H1 (cell line): ENCODE data around the gene TPRKB. TPM values are rescaled to one million over a fixed set of nuclear protein-coding genes. Genes with fewer than 3 reads are reported as not detected.

Source experiments
- CTCF ChIA-PET: fragments of 300-600 bp; sonication (Branson Sonifier 250); formaldehyde crosslinking; loops from one replicate; lab custom pipeline; 2021; ENCODE audit not compliant: partially characterized antibody; lab: Charles Lee
- POLR2A ChIA-PET: fragments of 300-600 bp; sonication (Branson Sonifier 250); formaldehyde crosslinking; loops from one replicate; lab custom pipeline; 2021; ENCODE audit warnings: inconsistent platforms; ENCODE audit not compliant: partially characterized antibody; lab: Charles Lee
- DNase-seq, 2 experiments: peaks; one replicate each; pipeline versions ENCODE4 v3.0.0 to v3.0.0-alpha.2; 2010 to 2022; ENCODE audit warnings: low spot score in 2 of 2, low read depth in 1 of 2, mixed read lengths in 1 of 2
- FAIRE-seq: peaks from 2 replicates; lab custom pipeline; 2011; peaks lifted over from hg19 to GRCh38; lab: Jason Lieb, UNC
- H2AFZ ChIP-seq: 2 replicates; pipeline ENCODE4 v1.8.1; 2012; ENCODE audit warnings: low read length, inconsistent platforms
- H2AK5ac ChIP-seq: 2 replicates; pipeline ENCODE4 v1.6.1; 2013; ENCODE audit warnings: low read depth, low read length
- H2BK120ac ChIP-seq: replicated peaks from 2 replicates; pipeline ENCODE3; 2013; ENCODE audit warnings: low read depth, low read length, inconsistent platforms
- H2BK12ac ChIP-seq: 2 replicates; pipeline ENCODE4 v1.6.1; 2013; ENCODE audit warnings: low read depth, low read length
- H2BK15ac ChIP-seq: 2 replicates; pipeline ENCODE4 v1.6.1; 2013; ENCODE audit warnings: low read length
- H2BK20ac ChIP-seq: 2 replicates; pipeline ENCODE4 v1.6.1; 2013; ENCODE audit warnings: low read length
- H2BK5ac ChIP-seq: 2 replicates; pipeline ENCODE4 v1.6.1; 2013; ENCODE audit warnings: low read depth, low read length
- H3K14ac ChIP-seq: 2 replicates; pipeline ENCODE4 v1.6.1; 2013; ENCODE audit warnings: inconsistent platforms; ENCODE audit not compliant: insufficient read length
- H3K18ac ChIP-seq: 2 replicates; pipeline ENCODE4 v1.6.1; 2013; ENCODE audit warnings: low read length; ENCODE audit errors: extremely low read depth
- H3K23ac ChIP-seq: 2 replicates; pipeline ENCODE4 v1.6.1; 2013; ENCODE audit warnings: inconsistent platforms; ENCODE audit not compliant: insufficient read length
- H3K23me2 ChIP-seq: 2 replicates; pipeline ENCODE4 v1.6.1; 2013; ENCODE audit warnings: low read depth, low read length
- H3K27ac ChIP-seq: 2 replicates; pipeline ENCODE4 v1.6.1; 2011; ENCODE audit warnings: low read depth, low read length, inconsistent platforms
- H3K27me3 ChIP-seq, 4 experiments: replicated peaks in 1 of 4; 1 replicate in 1 of 4; 2 replicates in 3 of 4; pipeline versions ENCODE4 v1.6.1 to v1.8.1; 2011 to 2013; ENCODE audit warnings: low read length in 3 of 4, mild to moderate bottlenecking in 3 of 4, inconsistent platforms in 2 of 4, mixed read lengths in 2 of 4, moderate library complexity in 1 of 4; ENCODE audit not compliant: control insufficient read depth in 3 of 4, insufficient read depth in 3 of 4; ENCODE audit errors: extremely low read depth in 1 of 4
- H3K36me3 ChIP-seq, 4 experiments: 2 replicates each; pipeline versions ENCODE4 v1.6.1 to v1.8.1; 2011 to 2013; ENCODE audit warnings: mild to moderate bottlenecking in 4 of 4, low read length in 3 of 4, moderate library complexity in 2 of 4, control low read depth in 1 of 4, inconsistent platforms in 1 of 4; ENCODE audit not compliant: insufficient read depth in 4 of 4, control insufficient read depth in 2 of 4
- H3K4ac ChIP-seq: replicated peaks from 2 replicates; pipeline ENCODE3; 2013; ENCODE audit warnings: low read length, low read depth, mixed read lengths, inconsistent platforms; ENCODE audit not compliant: insufficient read length
- H3K4me1 ChIP-seq, 4 experiments: replicated peaks in 1 of 4; 1 replicate in 1 of 4; 2 replicates in 3 of 4; pipeline versions ENCODE4 v1.6.1 to v1.8.1; 2011 to 2013; ENCODE audit warnings: low read length in 3 of 4, inconsistent platforms in 2 of 4, mixed read lengths in 1 of 4; ENCODE audit not compliant: insufficient read depth in 4 of 4, control insufficient read depth in 3 of 4
- H3K4me2 ChIP-seq, 2 experiments: 2 replicates each; pipeline versions ENCODE4 v1.6.1 to v1.8.1; 2011 to 2013; ENCODE audit warnings: low read depth in 2 of 2, low read length in 2 of 2, control low read depth in 1 of 2, inconsistent platforms in 1 of 2, mild to moderate bottlenecking in 1 of 2; ENCODE audit not compliant: insufficient read depth in 1 of 2
- H3K4me3 ChIP-seq, 4 experiments: fragments of 200-600, 300-600 bp in 1 of 4; sonication (generic), shearing (Covaris generic), sonication (Bioruptor Twin) in 1 of 4; 2 replicates each; pipeline versions ENCODE4 v1.5.1 to v1.8.1; 2011 to 2016; ENCODE audit warnings: low read length in 4 of 4, low read depth in 3 of 4, control low read depth in 2 of 4, inconsistent platforms in 2 of 4, mild to moderate bottlenecking in 2 of 4, mixed read lengths in 1 of 4, moderate library complexity in 1 of 4; ENCODE audit not compliant: insufficient read depth in 2 of 4; ENCODE audit errors: extremely low read depth in 1 of 4
- H3K56ac ChIP-seq: replicated peaks from 2 replicates; pipeline ENCODE3; 2013; ENCODE audit warnings: low read depth, mild to moderate bottlenecking, mixed read lengths, low read length, inconsistent platforms; ENCODE audit not compliant: insufficient read length
- H3K79me1 ChIP-seq: 2 replicates; pipeline ENCODE4 v1.6.1; 2013; ENCODE audit warnings: low read depth, low read length, control low read depth
- H3K79me2 ChIP-seq, 2 experiments: 2 replicates each; pipeline versions ENCODE4 v1.6.1 to v1.8.1; 2012 to 2013; ENCODE audit warnings: low read length in 2 of 2, mild to moderate bottlenecking in 2 of 2, inconsistent platforms in 1 of 2; ENCODE audit not compliant: insufficient read depth in 2 of 2, control insufficient read depth in 1 of 2
- H3K9ac ChIP-seq, 4 experiments: replicated peaks in 1 of 4; 1 replicate in 1 of 4; 2 replicates in 3 of 4; pipeline versions ENCODE4 v1.6.1 to v1.8.1; 2011 to 2013; ENCODE audit warnings: low read depth in 3 of 4, low read length in 3 of 4, control low read depth in 2 of 4, mild to moderate bottlenecking in 2 of 4, moderate library complexity in 2 of 4, inconsistent platforms in 1 of 4; ENCODE audit errors: extremely low read depth in 1 of 4
- H3K9me3 ChIP-seq, 2 experiments: 2 replicates each; pipeline versions ENCODE4 v1.6.1 to v1.8.1; 2012 to 2013; ENCODE audit warnings: mild to moderate bottlenecking in 2 of 2, moderate library complexity in 2 of 2, control low read depth in 1 of 2, inconsistent platforms in 1 of 2, low read depth in 1 of 2, low read length in 1 of 2, mixed read lengths in 1 of 2; ENCODE audit not compliant: insufficient read depth in 2 of 2
- H4K20me1 ChIP-seq, 2 experiments: replicated peaks in 1 of 2; 2 replicates each; pipeline versions ENCODE3 to v1.8.1; 2011 to 2013; ENCODE audit warnings: inconsistent platforms in 2 of 2, low read length in 2 of 2, mild to moderate bottlenecking in 1 of 2; ENCODE audit not compliant: insufficient read depth in 2 of 2, control insufficient read depth in 1 of 2
- H4K5ac ChIP-seq: 2 replicates; pipeline ENCODE4 v1.6.1; 2013; ENCODE audit warnings: low read length, low read depth, mixed read lengths, inconsistent platforms; ENCODE audit not compliant: insufficient read length
- H4K8ac ChIP-seq: 2 replicates; pipeline ENCODE4 v1.8.0; 2013; ENCODE audit warnings: mild to moderate bottlenecking, moderate library complexity, low read length, inconsistent platforms; ENCODE audit not compliant: insufficient read depth; ENCODE audit errors: extremely low read depth
- H4K91ac ChIP-seq: replicated peaks from 2 replicates; pipeline ENCODE3; 2013; ENCODE audit warnings: low read length, mixed read lengths, inconsistent platforms; ENCODE audit not compliant: insufficient read length
- EP300 ChIP-seq, 2 experiments: IDR thresholded peaks; 1 replicate in 1 of 2; 2 replicates in 1 of 2; pipeline ENCODE4 v1.6.1; 2011 to 2012; ENCODE audit warnings: low read depth in 2 of 2, low read length in 2 of 2, mild to moderate bottlenecking in 2 of 2, borderline replicate concordance in 1 of 2, inconsistent platforms in 1 of 2, moderate library complexity in 1 of 2
- HDAC2 ChIP-seq, 2 experiments: fragments of 300-600 bp in 1 of 2; sonication (generic) in 1 of 2; IDR thresholded peaks; 2 replicates each; pipeline ENCODE4 v1.6.1; 2011 to 2012; ENCODE audit warnings: low read depth in 2 of 2, low read length in 2 of 2, mild to moderate bottlenecking in 2 of 2, moderate library complexity in 2 of 2, borderline replicate concordance in 1 of 2, inconsistent platforms in 1 of 2
- KDM4A ChIP-seq: IDR thresholded peaks from one replicate; pipeline ENCODE4 v1.7.1; 2012; ENCODE audit warnings: low read depth, mild to moderate bottlenecking, moderate library complexity, low read length, inconsistent platforms; ENCODE audit not compliant: severe bottlenecking
- POLR2AphosphoS5 ChIP-seq: IDR thresholded peaks from 2 replicates; pipeline ENCODE4 v1.6.1; 2011; ENCODE audit warnings: low read depth, low read length
- POU5F1 ChIP-seq: IDR thresholded peaks from 2 replicates; pipeline ENCODE4 v1.6.1; 2011; ENCODE audit warnings: low read depth, mild to moderate bottlenecking, low read length, moderate library complexity
- RXRA ChIP-seq: IDR thresholded peaks from 2 replicates; pipeline ENCODE4 v1.6.1; 2011; ENCODE audit warnings: low read depth, mild to moderate bottlenecking, low read length, moderate library complexity; ENCODE audit not compliant: insufficient read depth
- SIN3A ChIP-seq, 2 experiments: IDR thresholded peaks in 1 of 2; conservative IDR thresholded peaks in 1 of 2; 2 replicates each; pipeline ENCODE4 v1.6.1; 2011 to 2012; ENCODE audit warnings: low read length in 2 of 2, improper control_type of control experiment in 1 of 2, low read depth in 1 of 2, mild to moderate bottlenecking in 1 of 2
- SP1 ChIP-seq: IDR thresholded peaks from 2 replicates; pipeline ENCODE4 v1.6.1; 2011; ENCODE audit warnings: low read depth, low read length
- SP4 ChIP-seq: IDR thresholded peaks from 2 replicates; pipeline ENCODE4 v1.6.1; 2012; ENCODE audit warnings: low read length, inconsistent platforms
- TCF12 ChIP-seq: IDR thresholded peaks from 2 replicates; pipeline ENCODE4 v1.6.1; 2011; ENCODE audit warnings: low read depth, mild to moderate bottlenecking, low read length
- WGBS, 2 experiments: shearing (Covaris generic) in 1 of 2; methylation state at CpG; one replicate each; pipeline versions ENCODE4 v1.1.6 to v1.1.7; 2013 to 2015; ENCODE audit warnings: low lambda C conversion rate in 2 of 2, mixed read lengths in 2 of 2, inconsistent platforms in 1 of 2, low coverage in 1 of 2, missing lambda C conversion rate in 1 of 2; ENCODE audit not compliant: insufficient replicate concordance in 2 of 2, insufficient coverage in 1 of 2, insufficient read length in 1 of 2; ENCODE audit errors: extremely low coverage in 1 of 2, missing lambda C conversion rate in 1 of 2; 5-methylcytosine and 5-hydroxymethylcytosine counted together
- polyA plus RNA-seq, 7 experiments: library from polyadenylated mRNA; depleted of rRNA in 3 of 7; stranded (reverse) in 5 of 7; unstranded in 2 of 7; fragments of >200 nt in 5 of 7; fragments of 200-250 nt in 2 of 7; gene quantifications; 1 replicate in 5 of 7; 2 replicates in 1 of 7; 4 replicates in 1 of 7; pipeline versions ENCODE4 v1.2.1 to v1.2.3, GENCODE V29; 2011 to 2013; ENCODE audit warnings: missing spikeins in 2 of 7, mixed read lengths in 2 of 7
- total RNA-seq: library from RNA; stranded (reverse); fragmentation: NEBNext Ultra II Directional; extraction: Animal tissue kit (Norgen Biotek cat#: 25700); gene quantifications from 2 replicates; pipeline ENCODE4 v1.2.1, GENCODE V29; 2021

The TPRKB gene
- total and polyA plus RNA-seq, 2 of the 8 experiments (the other 6 are each of a cell fraction or from before 2014, with no cell fraction given), result 40.3 to 41.6 TPM

DNA sequence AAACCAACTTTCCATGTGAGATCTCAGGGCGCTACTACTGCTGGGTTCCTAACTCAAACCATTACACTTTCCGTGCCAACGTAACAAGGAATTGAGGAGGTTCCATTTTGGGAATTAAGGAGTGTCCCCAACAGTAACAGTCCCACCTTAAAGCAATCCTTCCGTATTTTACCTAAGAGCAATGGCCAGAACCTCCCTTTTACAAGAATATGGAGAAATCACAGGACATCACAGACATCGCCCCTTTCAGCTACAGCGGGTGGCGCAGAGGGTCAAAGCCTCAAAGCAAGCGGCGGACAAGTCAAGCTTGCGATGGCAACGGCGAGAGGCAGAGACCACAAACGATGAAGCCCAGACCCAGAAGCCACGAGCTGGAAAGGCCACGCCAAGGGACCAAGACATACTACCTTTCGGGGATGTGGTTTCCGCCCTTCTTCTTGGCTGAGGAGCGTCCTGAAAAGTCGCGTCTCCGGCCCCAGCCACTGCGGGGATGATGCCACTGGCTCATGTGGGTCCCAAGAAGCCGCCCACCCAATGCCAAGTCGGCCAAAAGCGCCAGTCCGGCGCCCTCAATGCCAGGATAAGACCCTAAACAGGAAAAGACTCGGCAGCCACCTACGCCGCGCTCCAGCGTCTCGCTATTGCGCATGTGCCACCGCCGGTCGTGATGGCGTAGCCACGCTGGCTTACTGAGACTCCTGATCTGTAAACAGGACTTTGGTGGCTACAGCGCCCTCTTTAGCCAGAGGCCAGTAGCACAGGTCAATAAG, 42.5 kb upstream of the TPRKB start, which contains the start of gene DUSP11:
TSS of gene DUSP11 (minus strand) at position 637 of the 770 bp plus-strand sequence. CDS start at position 508, 129 bp downstream.
- H4K91ac ChIP-seq, result peak within 1 kb of the TSS; percentile 49
- peak within 1 kb of the TSS; percentile 68 to 99 (median 94) for H3K4me3 ChIP-seq
- H2BK5ac ChIP-seq, result peak within 1 kb of the TSS; percentile 87
- no peaks in the 10 kb centered on the region for H3K9me3 ChIP-seq
- H3K23ac ChIP-seq, result no peak within 1 kb of the TSS
- H2BK15ac ChIP-seq, result no peak within 1 kb of the TSS
- H3K79me2 ChIP-seq, result peaks cover 0 to 17% of the 10 kb centered on the region in 2 experiments; a peak in 2 of 4 replicates
- no peak within 1 kb of the TSS for H3K4ac ChIP-seq
- H3K36me3 ChIP-seq, result peaks cover 3 to 13% (median 6%) of the 10 kb centered on the region in 4 experiments; a peak in 3 of 8 replicates
- peak within 1 kb of the TSS; percentile 79; the same call in 1 of the 2 replicates for H4K8ac ChIP-seq
- H2AK5ac ChIP-seq, result no peak within 1 kb of the TSS
- peak within 1 kb of the TSS; percentile 0 for H3K56ac ChIP-seq
- H2BK12ac ChIP-seq, result peak within 1 kb of the TSS; percentile 91; the same call in 1 of the 2 replicates
- H3K27me3 ChIP-seq, result no peaks in the 10 kb centered on the region
- DNase-seq (peak; percentile 93 to 99), FAIRE-seq (no peak)
- H3K18ac ChIP-seq, result peak within 1 kb of the TSS; percentile 54; the same call in 1 of the 2 replicates
- H2BK120ac ChIP-seq, result no peak within 1 kb of the TSS
- peak within 1 kb of the TSS; percentile 67 to 95 (median 88) for H3K9ac ChIP-seq
- no peak within 1 kb of the TSS for H3K14ac ChIP-seq
- H2BK20ac ChIP-seq, result no peak within 1 kb of the TSS
- H3K4me2 ChIP-seq, result peak within 1 kb of the TSS; percentile 54 to 82
- ChIA-PET POLR2A (no interaction called here), CTCF (interaction anchor here (0.6 to 1.1 kb wide), 3 partner anchors 30 to 48 kb away, joined by 3 to 4 read pairs (median 4); no protein-coding TSS in a partner anchor)
- H4K5ac ChIP-seq, result no peak within 1 kb of the TSS
- H3K23me2 ChIP-seq, result peaks cover 7% of the 10 kb centered on the region
- peak within 1 kb of the TSS; percentile 85 for H3K27ac ChIP-seq
- no peaks in the 10 kb centered on the region; a peak in 1 of 7 replicates for H3K4me1 ChIP-seq
- H4K20me1 ChIP-seq, result no peaks in the 10 kb centered on the region
- H3K79me1 ChIP-seq, result 0 out of 2 replicates have a peak, but pooled peaks cover 3% of the 10 kb centered on the region
- WGBS, 2 experiments, result 2% methylated on average over 40 of the region's 40 CpGs; no CpG with 5 or more reads in 1 of the 2 experiments
- H2AFZ ChIP-seq, result peak within 1 kb of the TSS; percentile 96
- TF ChIP-seq RXRA, result no peak
- TF ChIP-seq EP300 (IDR thresholded peaks at IDR 0.05; ENCODE audit: borderline replicate concordance in 1 of 2, low read depth in 2 of 2, low read length in 2 of 2), result no peak
- no peak for TF ChIP-seq HDAC2 (IDR thresholded peaks at IDR 0.05; ENCODE audit: borderline replicate concordance in 1 of 2, low read depth in 2 of 2, low read length in 2 of 2)
- TF ChIP-seq KDM4A, result peak; percentile 75
- TF ChIP-seq TCF12, result no peak
- TF ChIP-seq POU5F1, result no peak
- TF ChIP-seq SP1, result no peak
- no peak for TF ChIP-seq SP4
- peak; percentile 30 to 72; a peak in 2 of 4 replicates for TF ChIP-seq SIN3A (conservative IDR thresholded peaks at IDR 0.05 in 1 of 2, IDR thresholded peaks at IDR 0.05 in 1 of 2; ENCODE audit: low read depth in 1 of 2, low read length in 2 of 2)
- TF ChIP-seq POLR2AphosphoS5, result peak; percentile 80
